ENCODE measurements around the gene VTI1A.
"Not testable (repeated sequence)": the region's sequence is repeated elsewhere in the genome, so short reads cannot be mapped to it uniquely, and the experiment has no call there.

VTI1A gene

DNA sequence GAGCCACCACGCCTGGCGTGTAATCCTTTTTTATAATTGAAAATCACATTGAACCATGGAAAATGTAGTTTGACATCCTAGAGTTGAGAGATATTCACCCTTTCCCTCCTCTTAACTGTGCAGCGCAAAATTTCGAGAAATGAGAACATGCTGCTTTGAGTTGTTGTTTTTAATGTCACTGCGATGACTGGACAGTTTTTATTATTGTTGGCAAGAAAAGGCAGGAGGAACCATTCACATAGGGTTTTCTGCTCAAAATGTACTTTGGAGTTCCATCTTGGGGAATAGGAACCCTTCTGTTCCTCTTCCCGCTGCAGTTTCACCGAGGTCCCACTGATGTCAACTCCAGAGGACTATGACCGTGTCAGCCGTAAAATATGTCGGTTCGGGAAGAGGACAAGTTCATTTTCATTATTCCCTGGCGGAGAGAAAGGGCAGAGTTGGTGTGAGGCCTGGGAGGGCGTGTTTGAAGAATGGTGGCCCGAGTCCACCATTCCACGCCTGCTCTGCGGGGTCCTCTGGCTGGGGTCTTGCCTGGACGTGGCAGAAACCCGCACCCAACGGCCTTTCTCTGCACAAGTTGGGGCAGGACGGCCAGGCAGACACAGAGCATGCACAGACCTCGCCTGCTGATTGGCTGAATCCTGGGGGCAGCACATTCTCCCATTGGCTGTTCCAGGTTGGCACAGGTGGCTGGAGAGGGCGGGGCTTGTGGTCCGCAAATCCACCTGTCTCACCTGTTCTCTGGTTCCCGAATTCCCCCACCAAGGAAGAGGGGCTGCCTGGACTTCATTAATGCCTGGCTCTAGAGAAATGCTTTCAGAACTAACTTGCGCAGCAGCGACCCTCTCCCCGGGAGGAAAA is 397.9 kb downstream of the VTI1A start:
- no peak for DNase-seq

- no peak for DNase-seq
These were observed 400.8 kb downstream of the VTI1A start for GRCh38 chr10:112847778-112848177.

- no peak for DNase-seq
These were observed 401.2 kb downstream of the VTI1A start for GRCh38 chr10:112848228-112848627.

DNA sequence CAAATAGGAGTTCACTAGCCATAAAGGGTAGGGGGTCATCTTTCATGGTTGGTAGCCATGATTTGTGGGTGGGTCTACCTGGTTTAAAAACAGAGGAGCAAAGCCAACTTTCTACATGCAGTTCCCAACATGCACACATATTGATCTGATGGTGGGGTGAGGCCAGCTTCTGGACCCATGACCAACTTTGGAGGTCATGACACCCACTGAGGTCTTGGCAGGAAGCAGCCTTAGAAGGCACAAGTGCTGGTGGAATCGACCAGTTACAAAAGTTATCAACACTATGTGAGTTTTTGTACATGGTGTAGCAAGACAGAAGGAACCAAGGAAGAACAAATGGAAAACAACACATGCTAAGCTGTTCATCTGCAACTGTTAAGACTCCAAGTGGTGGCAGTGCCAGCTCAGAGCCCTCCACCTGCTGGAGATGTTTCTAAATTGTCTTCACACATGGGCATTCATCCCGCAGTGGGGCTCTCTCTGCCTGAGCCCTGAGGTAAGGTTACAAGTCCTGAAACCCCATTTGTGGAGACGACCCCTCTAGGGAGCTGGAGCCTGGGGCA is 401.9 kb downstream of the VTI1A start:
- DNase-seq: no peak

DNA sequence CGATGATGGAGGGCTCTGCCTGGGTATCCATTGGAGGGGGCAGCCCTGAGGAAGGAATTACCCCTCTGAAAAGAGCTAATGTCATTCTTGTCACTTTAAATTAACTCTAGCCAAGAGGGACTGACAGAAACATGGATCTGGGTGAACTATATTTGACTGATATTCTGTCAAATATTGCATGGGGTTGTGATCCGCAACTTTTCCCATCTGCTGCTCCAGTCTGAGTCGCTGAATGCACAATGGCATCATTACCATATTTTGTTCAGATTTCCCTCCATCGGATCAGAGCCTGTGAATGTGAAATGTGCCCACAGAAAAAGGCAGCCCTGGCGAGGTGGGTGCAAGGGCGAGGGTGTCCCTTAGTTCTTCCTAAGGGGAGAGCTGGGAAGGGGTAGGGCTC is 402.5 kb downstream of the VTI1A start:
- DNase-seq: no peak

DNA sequence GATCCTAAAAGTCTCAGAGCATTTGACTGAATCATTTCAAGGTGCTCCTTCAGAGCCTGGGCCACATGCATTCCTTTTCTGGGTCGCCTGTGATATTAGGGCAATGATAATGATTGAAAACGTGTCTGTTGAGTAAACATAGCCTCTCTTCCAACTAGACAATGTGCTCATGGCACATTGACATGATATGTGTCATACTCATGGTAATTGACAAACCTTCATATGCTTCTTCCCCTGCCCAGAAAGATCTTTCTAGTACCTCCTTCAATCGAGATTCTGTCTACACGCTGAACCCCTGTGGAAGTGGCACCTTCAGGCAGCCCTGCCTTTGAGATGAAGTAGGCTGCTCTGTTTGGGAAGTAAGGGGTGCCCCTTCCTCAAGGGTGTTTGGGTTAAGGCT is 404.2 kb downstream of the VTI1A start:
- DNase-seq: no peak

DNA sequence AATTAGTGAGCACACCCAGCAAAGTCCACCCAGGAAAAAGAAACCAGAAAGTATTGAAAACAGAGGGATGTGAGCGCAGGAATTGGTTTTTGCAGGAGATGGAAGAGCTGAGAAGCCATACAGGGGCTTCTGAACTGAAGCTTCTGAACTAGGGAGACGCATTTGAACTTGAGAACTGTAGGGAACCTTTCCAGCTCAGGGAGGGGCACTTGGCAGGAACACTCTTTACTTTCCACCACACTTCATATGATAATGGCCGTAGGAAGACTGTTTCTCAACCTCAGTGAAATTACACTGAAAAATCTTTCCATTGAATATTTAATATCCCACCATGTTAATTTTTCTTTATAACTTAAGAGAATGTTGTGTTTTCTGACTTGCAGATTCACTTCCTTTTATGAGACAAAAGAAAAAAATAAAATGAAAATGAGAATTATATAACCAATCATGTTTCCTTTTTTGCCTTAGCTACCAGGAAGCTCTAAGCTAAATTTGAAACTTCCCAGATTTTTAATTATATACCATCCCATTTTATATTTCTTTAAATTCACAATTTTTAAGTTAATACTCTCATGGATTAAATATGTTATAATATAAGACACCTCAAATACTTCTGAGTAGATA is 404.7 kb downstream of the VTI1A start:
- no peak for DNase-seq

DNA sequence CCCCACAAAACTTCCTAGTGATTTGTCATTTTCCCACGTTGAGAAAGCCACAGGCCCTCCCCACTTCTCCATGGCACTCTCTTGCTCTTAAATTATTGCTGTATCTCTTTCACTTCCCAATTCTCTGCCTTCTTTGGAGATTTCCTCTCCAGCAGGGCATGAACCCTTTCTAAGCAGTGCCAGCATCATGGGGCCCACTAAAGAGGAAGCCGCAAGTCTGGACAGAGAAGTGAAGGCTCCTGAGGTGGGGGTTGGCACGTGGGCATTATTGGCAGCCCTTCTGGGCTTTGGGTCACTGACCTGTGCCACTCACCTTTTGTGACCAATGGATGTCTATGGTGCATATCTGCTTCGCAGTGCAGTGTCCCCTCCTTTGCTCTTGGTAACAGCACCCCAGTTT is 405.3 kb downstream of the VTI1A start:
- DNase-seq: no peak

GRCh38 chr10:112855134-112855533 is 408.1 kb downstream of the VTI1A start:
- no peak for DNase-seq

GRCh38 chr10:112857493-112857892 is 410.5 kb downstream of the VTI1A start:
- DNase-seq: no peak

DNA sequence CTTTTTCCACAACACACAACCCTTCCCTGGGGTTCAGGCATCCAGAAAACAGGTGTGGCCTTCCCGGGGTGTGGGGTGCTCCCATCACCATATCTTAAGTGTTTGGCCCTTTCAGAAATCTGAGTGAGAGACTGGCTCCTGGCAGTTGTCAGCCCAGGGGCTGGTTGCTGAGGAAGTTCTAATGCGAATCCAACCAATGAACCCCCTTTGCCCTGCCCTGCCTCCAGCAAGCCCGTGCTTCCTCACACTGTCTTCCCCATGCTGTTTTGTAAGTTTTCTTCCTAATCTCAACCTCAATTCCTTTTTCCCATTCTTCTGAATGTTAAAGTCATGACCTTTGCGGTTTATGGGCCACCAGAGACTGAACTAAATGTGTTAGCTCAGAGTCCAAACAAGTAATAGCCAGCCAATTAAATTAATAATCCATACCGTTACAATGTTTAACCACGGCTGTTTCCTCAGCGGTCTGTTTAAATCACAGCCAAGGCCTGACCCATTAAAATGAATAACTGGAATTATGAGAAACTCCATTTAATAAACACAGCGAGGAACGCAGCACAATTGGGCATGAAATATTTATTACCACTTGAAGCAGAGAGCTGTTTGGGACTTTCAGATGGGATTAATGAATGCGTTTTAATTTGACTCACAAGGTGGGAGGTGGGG is 412.1 kb downstream of the VTI1A start:
- DNase-seq: no peak

GRCh38 chr10:112859793-112860192 is 412.8 kb downstream of the VTI1A start:
- DNase-seq: no peak

GRCh38 chr10:112863461-112863860 is 416.4 kb downstream of the VTI1A start:
- not testable (repeated sequence) for DNase-seq
